A673 (cell line): ENCODE measurements around the gene ANKRD28. TPM values are rescaled to one million over a fixed set of nuclear protein-coding genes. Genes with fewer than 3 reads are reported as not detected.
"Not testable (repeated sequence)": the region's sequence is repeated elsewhere in the genome, so short reads cannot be mapped to it uniquely, and the experiment has no call there.

Experiments
- BruUV-seq: library from RNA; stranded (reverse); fragments of 400-500 nt; replicated peaks from 2 replicates; lab custom pipeline; 2021; lab: Mats Ljungman, UMichigan
- CTCF ChIA-PET: fragments of 300-600 bp; sonication (Branson Sonifier 250); formaldehyde crosslinking; loops from one replicate; lab custom pipeline; 2022; ENCODE audit warnings: antibody characterized with exemption; lab: Charles Lee
- POLR2A ChIA-PET: fragments of 300-600 bp; sonication (Branson Sonifier 250); formaldehyde crosslinking; loops from one replicate; lab custom pipeline; 2022; ENCODE audit warnings: antibody characterized with exemption; ENCODE audit not compliant: low non-redundant PET; lab: Charles Lee
- DNase-seq: peaks from one replicate; pipeline ENCODE4 v3.0.0-alpha.2; 2015; ENCODE audit warnings: low spot score
- H3K27ac ChIP-seq: fragments of 200-600 bp; sonication (generic); 2 replicates; pipeline ENCODE4 v1.5.1; 2016; ENCODE audit warnings: mixed run types, low read depth, mild to moderate bottlenecking, mixed read lengths, antibody characterized with exemption, low read length; ENCODE audit not compliant: poor library complexity, severe bottlenecking
- H3K27me3 ChIP-seq: fragments of 200-600 bp; sonication (generic); replicated peaks from 2 replicates; pipeline ENCODE4 v1.6.1; 2017; ENCODE audit warnings: mixed run types, low read depth, mild to moderate bottlenecking, mixed read lengths, antibody characterized with exemption, low read length; ENCODE audit not compliant: insufficient read depth, poor library complexity
- H3K36me3 ChIP-seq: fragments of 200-600 bp; sonication (generic); 2 replicates; pipeline ENCODE4 v1.6.1; 2016; ENCODE audit warnings: mixed run types, mild to moderate bottlenecking, mixed read lengths, antibody characterized with exemption, low read length; ENCODE audit not compliant: insufficient read depth, poor library complexity, severe bottlenecking
- H3K4me1 ChIP-seq: fragments of 200-600 bp; sonication (generic); 2 replicates; pipeline ENCODE4 v1.6.1; 2017; ENCODE audit warnings: mixed run types, mild to moderate bottlenecking, mixed read lengths, antibody characterized with exemption, low read length; ENCODE audit not compliant: insufficient read depth, poor library complexity, severe bottlenecking
- H3K4me3 ChIP-seq: fragments of 200-600 bp; sonication (generic); 2 replicates; pipeline ENCODE4 v1.5.1; 2016; ENCODE audit warnings: low read depth, mixed run types, mild to moderate bottlenecking, mixed read lengths, low read length; ENCODE audit not compliant: poor library complexity, severe bottlenecking
- H3K9me3 ChIP-seq: fragments of 200-600 bp; sonication (generic); 2 replicates; pipeline ENCODE4 v1.6.1; 2016; ENCODE audit warnings: mixed run types, low read depth, mild to moderate bottlenecking, mixed read lengths, antibody characterized with exemption, low read length; ENCODE audit not compliant: poor library complexity, severe bottlenecking
- CTCF ChIP-seq: fragments of 300-800, 200-600 bp; sonication (generic); conservative IDR thresholded peaks from 2 replicates; pipeline ENCODE4 v1.5.1; 2017; ENCODE audit warnings: low read depth, mild to moderate bottlenecking, antibody characterized with exemption, low read length, moderate library complexity, mixed read lengths
- EZH2 ChIP-seq: fragments of 200-600 bp; sonication (generic); IDR thresholded peaks from 2 replicates; pipeline ENCODE4 v1.6.1; 2017; ENCODE audit warnings: borderline replicate concordance, low read depth, mild to moderate bottlenecking, mixed read lengths, antibody characterized with exemption, low read length; ENCODE audit not compliant: poor library complexity, severe bottlenecking
- intact Hi-C: fragments of 100-400 bp; cut with micrococcal nuclease; formaldehyde crosslinking; loops from one replicate; pipeline ENCODE4 v1.10.0; 2022; ENCODE audit not compliant: unreplicated experiment
- total RNA-seq: library from RNA; stranded (reverse); gene quantifications from 2 replicates; pipeline ENCODE4 v1.2.3, GENCODE V29; 2021

Gene ANKRD28
- total RNA-seq, 1 experiment from 2014 or later = 29.9 TPM

- DNase-seq = no peak
- Histone ChIP-seq H3K4me3 (no peak overlapping the region), H3K9me3 (no peaks in the 10 kb centered on the region), H3K36me3 (no peaks in the 10 kb centered on the region), H3K27me3 (no peaks in the 10 kb centered on the region), H3K27ac (no peak overlapping the region), H3K4me1 (peaks cover 5% of the 10 kb centered on the region)
- intact Hi-C loops = no loop called here
- no TSS peak for BruUV-seq
- TF ChIP-seq CTCF (no peak), EZH2 (no peak)
- CTCF ChIA-PET = no interaction called here
- POLR2A ChIA-PET = no interaction called here
Measured at GRCh38 chr3:15778332-15778858, 19.4 kb downstream of the ANKRD28 start.

GRCh38 chr3:15774931-15775560 is 22.7 kb downstream of the ANKRD28 start:
- H3K27ac ChIP-seq, DNase-seq, H3K36me3 ChIP-seq, POLR2A ChIA-PET, H3K27me3 ChIP-seq, H3K4me3 ChIP-seq, H3K9me3 ChIP-seq, H3K4me1 ChIP-seq, CTCF ChIA-PET, BruUV-seq, intact Hi-C loops: not testable (repeated sequence)

GRCh38 chr3:15771444-15771843 is 26.3 kb downstream of the ANKRD28 start:
- BruUV-seq = no TSS peak
- no peak overlapping the region for H3K4me3 ChIP-seq
- ChIA-PET CTCF (no interaction called here), POLR2A (no interaction called here)
- DNase-seq = no peak
- H3K4me1 ChIP-seq = peaks cover 21% of the 10 kb centered on the region
- no peak overlapping the region for H3K27ac ChIP-seq
- no peaks in the 10 kb centered on the region for H3K36me3 ChIP-seq
- no peaks in the 10 kb centered on the region for H3K27me3 ChIP-seq
- H3K9me3 ChIP-seq = no peaks in the 10 kb centered on the region
- intact Hi-C loops = no loop called here
- TF ChIP-seq EZH2 (no peak), CTCF (no peak)
